HG03064 (cell line): Measurements from ENCODE around the gene URM1.
"Not testable (repeated sequence)": the region's sequence is repeated elsewhere in the genome, so short reads cannot be mapped to it uniquely, and the experiment has no call there.

Source experiments
- ATAC-seq: cut with Tn5 transposase; IDR thresholded peaks from one replicate; pipeline ENCODE4 v1.9.1; 2021; ENCODE audit warnings: low read depth; ENCODE audit not compliant: unreplicated experiment

Gene URM1

GRCh38 chr9:128422022-128422782 lies 51.0 kb downstream of the URM1 start:
- ATAC-seq = not testable (repeated sequence)

- ATAC-seq = no peak
These were observed 51.6 kb downstream of the URM1 start for GRCh38 chr9:128422783-128423150.

- not testable (repeated sequence) for ATAC-seq
These were observed 52.2 kb downstream of the URM1 start for GRCh38 chr9:128423356-128423755.

GRCh38 chr9:128424268-128424780 lies 53.1 kb downstream of the URM1 start:
- ATAC-seq = no peak

- ATAC-seq = no peak
These were observed 57.7 kb downstream of the URM1 start for GRCh38 chr9:128428644-128429512.

- no peak for ATAC-seq
These were observed 58.4 kb downstream of the URM1 start for GRCh38 chr9:128429513-128430086.

- no peak for ATAC-seq
These were observed 60.0 kb downstream of the URM1 start for GRCh38 chr9:128431207-128431606.

- no peak for ATAC-seq
These were observed 63.2 kb downstream of the URM1 start for GRCh38 chr9:128434340-128434739.

GRCh38 chr9:128435611-128436010 lies 64.4 kb downstream of the URM1 start:
- no peak for ATAC-seq

GRCh38 chr9:128438343-128439109 lies 67.4 kb downstream of the URM1 start:
- no peak for ATAC-seq

- no peak for ATAC-seq
These were observed 68.1 kb downstream of the URM1 start for GRCh38 chr9:128439273-128439672.
